BE2C (cell line): ENCODE measurements around the gene WNT8A.
A peak's percentile ranks its signal among the peaks of the same experiment; 100 is the strongest.
"Not testable (repeated sequence)": the region's sequence is repeated elsewhere in the genome, so short reads cannot be mapped to it uniquely, and the experiment has no call there.

Experiments
- DNase-seq: peaks from one replicate; pipeline ENCODE4 v3.0.0-alpha.2; 2020
- H3K27me3 ChIP-seq: fragments of 250-450 bp; sonication (Bioruptor Pico); 2 replicates; pipeline ENCODE4 v1.5.1; 2020; ENCODE audit warnings: mild to moderate bottlenecking
- H3K36me3 ChIP-seq: fragments of 250-450 bp; sonication (Bioruptor Pico); 2 replicates; pipeline ENCODE4 v1.5.1; 2020; ENCODE audit warnings: mild to moderate bottlenecking
- H3K4me1 ChIP-seq: fragments of 250-450 bp; sonication (Bioruptor Pico); 2 replicates; pipeline ENCODE4 v1.5.1; 2020
- H3K4me3 ChIP-seq: 2 replicates; pipeline ENCODE4 v1.5.1; 2011; ENCODE audit warnings: low read depth, low read length
- H3K9me3 ChIP-seq: fragments of 250-450 bp; sonication (Bioruptor Pico); 2 replicates; pipeline ENCODE4 v1.5.1; 2020
- CTCF ChIP-seq: IDR thresholded peaks from 2 replicates; pipeline ENCODE4 v1.5.1; 2012; ENCODE audit warnings: mild to moderate bottlenecking, low read depth, low read length

Gene WNT8A

DNA sequence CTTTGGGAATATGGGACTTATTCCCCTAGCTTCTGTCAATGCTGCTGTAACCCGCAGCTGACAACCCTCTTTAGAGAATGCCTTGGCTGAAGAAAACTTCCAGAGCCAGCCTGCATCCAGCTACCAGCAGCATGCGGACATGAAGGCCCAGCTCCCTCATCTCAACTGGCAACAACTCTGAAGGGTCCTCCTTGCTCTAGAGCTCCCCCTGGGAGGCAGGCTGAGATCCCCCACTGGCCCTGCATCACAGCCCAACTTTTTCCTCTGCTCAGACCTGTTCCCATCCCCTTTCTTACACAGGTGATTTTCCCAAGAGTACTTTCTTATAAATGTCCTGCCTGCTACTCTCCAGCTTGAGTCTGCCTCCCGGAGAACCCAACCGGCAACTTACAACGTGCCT lies 18.7 kb upstream of the WNT8A start:
- no peak overlapping the region for H3K4me3 ChIP-seq
- H3K36me3 ChIP-seq, result no peaks in the 10 kb centered on the region
- peak; percentile 55 for TF ChIP-seq CTCF
- H3K4me1 ChIP-seq, result no peaks in the 10 kb centered on the region
- no peaks in the 10 kb centered on the region for H3K27me3 ChIP-seq
- H3K9me3 ChIP-seq, result no peaks in the 10 kb centered on the region
- peak; percentile 33 for DNase-seq

GRCh38 chr5:138067945-138068344 lies 15.9 kb upstream of the WNT8A start:
- no peak for DNase-seq
- Histone ChIP-seq H3K27me3 (no peaks in the 10 kb centered on the region), H3K4me3 (no peak overlapping the region), H3K4me1 (no peaks in the 10 kb centered on the region), H3K9me3 (no peaks in the 10 kb centered on the region; the same call in 1 of the 2 replicates), H3K36me3 (no peaks in the 10 kb centered on the region)
- TF ChIP-seq CTCF, result no peak

- Histone ChIP-seq H3K4me3 (no peak overlapping the region), H3K36me3 (no peaks in the 10 kb centered on the region), H3K9me3 (no peaks in the 10 kb centered on the region; the same call in 1 of the 2 replicates), H3K27me3 (no peaks in the 10 kb centered on the region), H3K4me1 (no peaks in the 10 kb centered on the region)
- peak; percentile 86 for DNase-seq
- TF ChIP-seq CTCF, result peak; percentile 95
These were observed 14.9 kb upstream of the WNT8A start for GRCh38 chr5:138068742-138069600.

DNA sequence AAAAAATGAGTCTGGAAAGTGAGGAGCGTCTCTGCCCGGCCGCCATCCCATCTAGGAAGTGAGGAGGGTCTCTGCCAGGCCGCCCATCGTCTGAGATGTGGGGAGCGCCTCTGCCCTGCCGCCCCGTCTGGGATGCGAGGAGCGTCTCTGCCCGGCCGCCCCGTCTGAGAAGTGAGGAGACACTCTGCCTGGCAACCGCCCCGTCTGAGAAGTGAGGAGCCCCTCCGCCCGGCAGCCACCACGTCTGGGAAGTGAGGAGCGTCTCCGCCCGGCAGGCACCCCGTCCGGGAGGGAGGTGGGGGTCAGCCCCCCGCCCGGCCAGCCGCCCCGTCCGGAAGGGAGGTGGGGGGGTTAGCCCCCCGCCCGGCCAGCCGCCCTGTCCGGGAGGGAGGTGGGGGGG lies 13.8 kb upstream of the WNT8A start:
- H3K9me3 ChIP-seq, H3K27me3 ChIP-seq, H3K4me3 ChIP-seq, H3K4me1 ChIP-seq, H3K36me3 ChIP-seq, DNase-seq: not testable (repeated sequence)

- Histone ChIP-seq H3K9me3 (no peaks in the 10 kb centered on the region), H3K4me3 (no peak overlapping the region), H3K27me3 (no peaks in the 10 kb centered on the region), H3K4me1 (no peaks in the 10 kb centered on the region), H3K36me3 (no peaks in the 10 kb centered on the region)
- DNase-seq, result peak; percentile 72
- TF ChIP-seq CTCF, result peak; percentile 92
These were observed 6.7 kb upstream of the WNT8A start for GRCh38 chr5:138077064-138077696.

DNA sequence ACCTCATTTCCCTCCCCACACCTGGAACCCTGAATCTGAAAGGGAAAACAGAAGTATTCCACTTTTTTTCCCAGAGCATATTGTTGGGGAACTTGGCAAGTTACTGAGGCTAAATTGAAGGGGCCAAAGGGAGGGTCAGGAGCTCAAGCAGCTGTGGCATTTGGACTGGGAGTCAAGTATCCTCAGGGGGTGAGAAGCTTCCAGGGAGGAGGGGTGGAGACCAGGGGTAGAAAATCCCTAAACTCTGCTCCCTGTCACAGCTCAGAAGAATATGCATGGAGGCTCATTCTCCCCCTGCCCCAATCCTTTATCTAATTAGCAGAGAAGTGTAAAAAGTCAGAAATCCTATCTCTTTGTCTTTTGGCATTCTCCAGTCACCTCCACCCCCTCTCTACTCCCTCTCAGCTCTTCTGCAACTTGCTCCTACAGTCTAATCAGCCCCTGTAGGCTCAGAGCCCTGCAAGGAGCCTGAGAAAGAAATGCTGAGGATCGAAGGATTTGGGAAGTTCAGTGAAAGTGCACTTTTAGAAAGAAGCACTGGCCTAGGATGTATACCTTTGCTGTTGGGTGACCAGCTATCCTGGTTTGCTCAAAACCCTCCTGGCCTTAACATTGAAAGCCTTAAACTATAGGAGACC lies 5.7 kb upstream of the WNT8A start:
- Histone ChIP-seq H3K9me3 (no peaks in the 10 kb centered on the region), H3K4me1 (no peaks in the 10 kb centered on the region)
- TF ChIP-seq CTCF, result no peak

More for the DNA sequence above, 5.7 kb upstream of the WNT8A start:
- no peak for DNase-seq
- Histone ChIP-seq H3K4me3 (no peak overlapping the region), H3K36me3 (no peaks in the 10 kb centered on the region), H3K27me3 (no peaks in the 10 kb centered on the region)
